Liver (tissue), 3 donors: Measurements from ENCODE around the gene CRYGA.

Source experiments
- ATF3 ChIP-seq: IDR thresholded peaks from 2 replicates; pipeline ENCODE4 v1.6.1; 2016; ENCODE audit warnings: antibody characterized with exemption
- CTCF ChIP-seq: fragments of 150-350 bp; IDR thresholded peaks from 2 replicates; pipeline ENCODE4 v1.5.1; 2017; ENCODE audit warnings: improper control_type of control experiment, low read depth, low read length; ENCODE audit not compliant: missing input control
- EGR1 ChIP-seq, 2 donors: IDR thresholded peaks; 2 replicates each; pipeline ENCODE4 v1.6.1; 2016 to 2018; ENCODE audit warnings: antibody characterized with exemption in 2 of 2, low read depth in 2 of 2
- FOXA2 ChIP-seq: IDR thresholded peaks from 2 replicates; pipeline ENCODE4 v1.6.1; 2016; ENCODE audit warnings: antibody characterized with exemption
- GABPA ChIP-seq, 2 donors: IDR thresholded peaks in 1 of 2; conservative IDR thresholded peaks in 1 of 2; 2 replicates each; pipeline ENCODE4 v1.6.1; 2016; ENCODE audit warnings: antibody characterized with exemption in 2 of 2, mild to moderate bottlenecking in 1 of 2, moderate library complexity in 1 of 2
- JUND ChIP-seq, 2 donors: IDR thresholded peaks; 2 replicates each; pipeline ENCODE4 v1.6.1; 2016; ENCODE audit warnings: antibody characterized with exemption in 2 of 2
- MAX ChIP-seq: IDR thresholded peaks from 2 replicates; pipeline ENCODE4 v1.6.1; 2016; ENCODE audit warnings: antibody characterized with exemption
- RAD21 ChIP-seq, 2 donors: IDR thresholded peaks; 2 replicates each; pipeline ENCODE4 v1.6.1; 2016; ENCODE audit warnings: antibody characterized with exemption in 2 of 2, mild to moderate bottlenecking in 2 of 2
- REST ChIP-seq: IDR thresholded peaks from 2 replicates; pipeline ENCODE4 v1.6.1; 2016; ENCODE audit warnings: antibody characterized with exemption, mild to moderate bottlenecking
- TAF1 ChIP-seq: conservative IDR thresholded peaks from 2 replicates; pipeline ENCODE4 v1.6.1; 2016; ENCODE audit warnings: antibody characterized with exemption, mild to moderate bottlenecking
- YY1 ChIP-seq: IDR thresholded peaks from 2 replicates; pipeline ENCODE4 v1.6.1; 2016; ENCODE audit warnings: antibody characterized with exemption, mild to moderate bottlenecking
- ZBTB33 ChIP-seq: IDR thresholded peaks from 2 replicates; pipeline ENCODE4 v1.6.1; 2016; ENCODE audit warnings: antibody characterized with exemption
- donor health status: healthy.
- donor health status: healthy.

- no peak for TF ChIP-seq RAD21 (IDR thresholded peaks at IDR 0.05)
- no peak for TF ChIP-seq CTCF
- TF ChIP-seq MAX, result no peak
- no peak for TF ChIP-seq GABPA (IDR thresholded peaks at IDR 0.05 in 1 of 2, conservative IDR thresholded peaks at IDR 0.05 in 1 of 2)
- TF ChIP-seq TAF1, result no peak
- TF ChIP-seq JUND (IDR thresholded peaks at IDR 0.05), result no peak
- no peak for TF ChIP-seq REST
- no peak for TF ChIP-seq YY1
- no peak for TF ChIP-seq FOXA2
- no peak for TF ChIP-seq ATF3
- no peak for TF ChIP-seq ZBTB33
- TF ChIP-seq EGR1 (IDR thresholded peaks at IDR 0.05; ENCODE audit: low read depth in 2 of 2), result no peak
Measured at GRCh38 chr2:208164951-208165755, 1.8 kb upstream of the CRYGA start.
